Uterus (tissue), 4 donors: Measurements from ENCODE around the gene TTLL12. TPM values are rescaled to one million over a fixed set of nuclear protein-coding genes. Genes with fewer than 3 reads are reported as not detected.

Experiments used
- DNase-seq, 2 donors: peaks; one replicate each; pipeline ENCODE4 v3.0.0-alpha.2; 2019 to 2020
- H3K27ac ChIP-seq, 2 donors: fragments of 200-600 bp; sonication (generic); 1 replicate in 1 of 2; 2 replicates in 1 of 2; pipeline ENCODE4 v1.5.1; 2016 to 2018
- H3K27me3 ChIP-seq, 2 donors: fragments of 200-600 bp; sonication (generic); one replicate each; pipeline ENCODE4 v1.5.1; 2018 to 2019; ENCODE audit warnings: control low read depth in 1 of 2
- H3K36me3 ChIP-seq, 2 donors: fragments of 200-600 bp; sonication (generic); one replicate each; pipeline ENCODE4 v1.5.1; 2019; ENCODE audit warnings: control low read depth in 1 of 2
- H3K4me1 ChIP-seq, 2 donors: fragments of 200-600 bp; sonication (generic); one replicate each; pipeline ENCODE4 v1.5.1; 2018 to 2019; ENCODE audit warnings: control low read depth in 1 of 2
- H3K4me3 ChIP-seq, 2 donors: fragments of 200-600 bp; sonication (generic); 1 replicate in 1 of 2; 2 replicates in 1 of 2; pipeline ENCODE4 v1.5.1; 2018 to 2019; ENCODE audit warnings: mild to moderate bottlenecking in 1 of 2
- H3K9me3 ChIP-seq, 2 donors: fragments of 200-600 bp; sonication (generic); one replicate each; pipeline ENCODE4 v1.5.1; 2019; ENCODE audit warnings: control low read depth in 1 of 2
- CTCF ChIP-seq, 4 experiments: fragments of 200-600 bp in 2 of 4; fragments of 450-650 bp in 2 of 4; sonication (generic) in 2 of 4; IDR thresholded peaks; one replicate each; pipeline ENCODE4 v1.5.1; 2016 to 2019; ENCODE audit warnings: antibody characterized with exemption in 4 of 4, mild to moderate bottlenecking in 2 of 4, moderate library complexity in 1 of 4
- POLR2A ChIP-seq, 2 donors: fragments of 450-650 bp; IDR thresholded peaks; one replicate each; pipeline ENCODE4 v1.6.1; 2016; ENCODE audit warnings: antibody characterized with exemption in 2 of 2, mild to moderate bottlenecking in 1 of 2, moderate library complexity in 1 of 2
- intact Hi-C: fragments of 100-400 bp; cut with DNase I; formaldehyde crosslinking; loops from one replicate; pipeline ENCODE4 v1.15.1; 2023; ENCODE audit warnings: low total_unique reads
- total RNA-seq, 4 donors: library from RNA; depleted of rRNA in 3 of 4; stranded (reverse); fragments of >200 nt in 3 of 4; gene quantifications; one replicate each; pipeline versions ENCODE4 v1.1.0 to v1.2.4, GENCODE V29; 2014 to 2023
- donor health status: DM: yes; HTN: yes; CAD: no.

Gene TTLL12
- total RNA-seq, 4 donors from 2014 or later: 6.7 to 29.7 (median 17.3) TPM

GRCh38 chr22:43209971-43210370 lies 23.0 kb upstream of the TTLL12 start:
- DNase-seq: no peak
- Histone ChIP-seq H3K36me3 (no peaks in the 10 kb centered on the region), H3K27ac (no peak overlapping the region), H3K27me3 (no peaks in the 10 kb centered on the region), H3K9me3 (no peaks in the 10 kb centered on the region), H3K4me1 (no peaks in the 10 kb centered on the region), H3K4me3 (no peak overlapping the region)
- intact Hi-C loops: loop anchor here (10.0 kb wide), 1 partner anchor 55 kb away; no protein-coding TSS in a partner anchor
- TF ChIP-seq CTCF (IDR thresholded peaks at IDR 0.05) (no peak), POLR2A (IDR thresholded peaks at IDR 0.05) (no peak)

GRCh38 chr22:43209523-43209890 lies 22.6 kb upstream of the TTLL12 start:
- intact Hi-C loops: loop anchor here (10.0 kb wide), 1 partner anchor 55 kb away; no protein-coding TSS in a partner anchor
- no peak overlapping the region for H3K4me3 ChIP-seq
- TF ChIP-seq CTCF (IDR thresholded peaks at IDR 0.05) (no peak), POLR2A (IDR thresholded peaks at IDR 0.05) (no peak)
- no peaks in the 10 kb centered on the region for H3K9me3 ChIP-seq
- no peak for DNase-seq
- no peaks in the 10 kb centered on the region for H3K4me1 ChIP-seq
- no peaks in the 10 kb centered on the region for H3K27me3 ChIP-seq
- H3K27ac ChIP-seq: no peak overlapping the region
- no peaks in the 10 kb centered on the region for H3K36me3 ChIP-seq

GRCh38 chr22:43208703-43209522 lies 22.0 kb upstream of the TTLL12 start:
- no peak overlapping the region for H3K4me3 ChIP-seq
- DNase-seq: no peak
- TF ChIP-seq POLR2A (IDR thresholded peaks at IDR 0.05) (no peak), CTCF (IDR thresholded peaks at IDR 0.05) (no peak)
- no peaks in the 10 kb centered on the region for H3K9me3 ChIP-seq
- H3K4me1 ChIP-seq: no peaks in the 10 kb centered on the region
- H3K36me3 ChIP-seq: no peaks in the 10 kb centered on the region
- no peaks in the 10 kb centered on the region for H3K27me3 ChIP-seq
- no peak overlapping the region for H3K27ac ChIP-seq
- intact Hi-C loops: loop anchor here (10.0 kb wide), 1 partner anchor 56 kb away; no protein-coding TSS in a partner anchor

GRCh38 chr22:43207849-43208702 lies 21.1 kb upstream of the TTLL12 start:
- intact Hi-C loops: loop anchor here (10.0 kb wide), 1 partner anchor 57 kb away; no protein-coding TSS in a partner anchor

More at GRCh38 chr22:43207849-43208702, 21.1 kb upstream of the TTLL12 start:
- no peak for DNase-seq
- Histone ChIP-seq H3K4me3 (no peak overlapping the region), H3K27ac (no peak overlapping the region), H3K36me3 (no peaks in the 10 kb centered on the region), H3K9me3 (no peaks in the 10 kb centered on the region), H3K27me3 (no peaks in the 10 kb centered on the region), H3K4me1 (no peaks in the 10 kb centered on the region)
- no peak for TF ChIP-seq CTCF (IDR thresholded peaks at IDR 0.05)
- no peak for TF ChIP-seq POLR2A (IDR thresholded peaks at IDR 0.05)
